ENCODE data around the gene ETV2.
A peak's percentile ranks its signal among the peaks of the same experiment; 100 is the strongest.

ETV2 gene

DNA sequence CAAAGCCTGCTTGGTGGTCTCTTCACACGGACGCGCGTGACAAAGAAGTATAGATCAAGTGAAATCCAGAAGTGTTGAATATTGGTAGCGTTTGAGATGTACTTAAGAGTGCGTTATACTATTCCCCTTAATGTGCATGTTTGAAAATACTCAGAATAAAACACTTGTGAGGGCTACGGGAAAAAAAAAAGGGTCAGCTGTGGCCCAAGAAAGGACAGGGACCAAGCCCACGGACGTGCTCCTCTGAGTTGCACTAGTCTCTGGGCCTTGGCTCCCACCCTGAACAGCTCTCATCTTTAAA lies 13.3 kb upstream of the ETV2 start (continued):
- TF ChIP-seq, protein P1, sequence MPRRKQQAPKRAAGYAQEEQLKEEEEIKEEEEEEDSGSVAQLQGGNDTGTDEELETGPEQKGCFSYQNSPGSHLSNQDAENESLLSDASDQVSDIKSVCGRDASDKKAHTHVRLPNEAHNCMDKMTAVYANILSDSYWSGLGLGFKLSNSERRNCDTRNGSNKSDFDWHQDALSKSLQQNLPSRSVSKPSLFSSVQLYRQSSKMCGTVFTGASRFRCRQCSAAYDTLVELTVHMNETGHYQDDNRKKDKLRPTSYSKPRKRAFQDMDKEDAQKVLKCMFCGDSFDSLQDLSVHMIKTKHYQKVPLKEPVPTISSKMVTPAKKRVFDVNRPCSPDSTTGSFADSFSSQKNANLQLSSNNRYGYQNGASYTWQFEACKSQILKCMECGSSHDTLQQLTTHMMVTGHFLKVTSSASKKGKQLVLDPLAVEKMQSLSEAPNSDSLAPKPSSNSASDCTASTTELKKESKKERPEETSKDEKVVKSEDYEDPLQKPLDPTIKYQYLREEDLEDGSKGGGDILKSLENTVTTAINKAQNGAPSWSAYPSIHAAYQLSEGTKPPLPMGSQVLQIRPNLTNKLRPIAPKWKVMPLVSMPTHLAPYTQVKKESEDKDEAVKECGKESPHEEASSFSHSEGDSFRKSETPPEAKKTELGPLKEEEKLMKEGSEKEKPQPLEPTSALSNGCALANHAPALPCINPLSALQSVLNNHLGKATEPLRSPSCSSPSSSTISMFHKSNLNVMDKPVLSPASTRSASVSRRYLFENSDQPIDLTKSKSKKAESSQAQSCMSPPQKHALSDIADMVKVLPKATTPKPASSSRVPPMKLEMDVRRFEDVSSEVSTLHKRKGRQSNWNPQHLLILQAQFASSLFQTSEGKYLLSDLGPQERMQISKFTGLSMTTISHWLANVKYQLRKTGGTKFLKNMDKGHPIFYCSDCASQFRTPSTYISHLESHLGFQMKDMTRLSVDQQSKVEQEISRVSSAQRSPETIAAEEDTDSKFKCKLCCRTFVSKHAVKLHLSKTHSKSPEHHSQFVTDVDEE (CRISPR knock-in tag; IDR thresholded peaks at IDR 0.05) = no peak
- no peak for TF ChIP-seq RARB (CRISPR knock-in tag; IDR thresholded peaks at IDR 0.05)

DNA sequence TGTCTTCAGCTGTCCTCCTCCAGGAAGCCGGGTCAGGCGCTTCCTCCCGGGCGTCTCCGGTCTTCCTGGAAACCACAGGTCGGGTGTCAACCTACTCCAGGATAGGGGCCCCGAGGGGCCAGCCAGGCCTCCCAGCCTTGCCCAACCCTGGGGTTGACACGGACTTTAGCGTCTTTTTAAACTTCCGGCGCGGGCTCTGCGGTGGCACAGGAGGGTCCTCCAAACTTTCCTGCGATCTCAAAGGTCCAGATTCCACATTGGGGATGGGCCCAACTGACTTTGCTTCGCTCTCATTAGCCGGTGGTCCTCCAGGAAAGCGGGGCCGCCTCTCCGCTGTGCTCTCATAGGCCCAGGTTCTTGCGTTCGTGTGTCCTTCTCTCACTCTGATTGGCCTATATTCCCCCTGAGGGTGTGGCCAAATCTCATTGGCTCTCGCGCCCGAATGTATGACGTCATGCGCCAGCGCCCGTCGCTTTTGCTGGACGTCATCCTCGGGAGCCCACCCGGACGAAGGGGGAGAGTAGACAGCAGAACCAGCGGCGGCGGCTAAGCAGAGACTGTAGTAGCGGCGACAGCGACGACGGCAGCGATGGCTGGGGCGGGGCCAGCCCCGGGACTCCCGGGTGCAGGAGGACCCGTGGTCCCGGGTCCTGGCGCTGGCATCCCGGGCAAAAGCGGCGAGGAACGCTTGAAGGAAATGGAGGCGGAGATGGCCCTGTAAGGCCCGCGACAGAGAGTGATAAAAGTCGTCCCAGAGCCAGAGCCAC lies 12.8 kb upstream of the ETV2 start, which contains the start of gene RBM42:
Gene RBM42 (plus strand): TSS at position 472 of the 767 bp plus-strand sequence. CDS start 118 bp downstream, at position 590.
- peak; percentile 100 for ATAC-seq
- TF ChIP-seq ZNF565 (CRISPR knock-in tag; conservative IDR thresholded peaks at IDR 0.05; ENCODE audit: low read depth) (peak; percentile 90; the same call in 1 of the 2 replicates), CSDC2 (CRISPR knock-in tag; IDR thresholded peaks at IDR 0.05) (peak; percentile 83; the same call in 1 of the 2 replicates), ZFP3 (CRISPR knock-in tag; IDR thresholded peaks at IDR 0.05) (0 out of 2 replicates have a peak, but pooled peaks have one; percentile 78), SNAI2 (CRISPR knock-in tag; IDR thresholded peaks at IDR 0.05) (no peak), TCF4 (CRISPR knock-in tag; IDR thresholded peaks at IDR 0.05; ENCODE audit: borderline replicate concordance) (no peak), ZFP30 (CRISPR knock-in tag; IDR thresholded peaks at IDR 0.05) (peak; percentile 55; the same call in 1 of the 2 replicates), ZNF8 (CRISPR knock-in tag; IDR thresholded peaks at IDR 0.05) (no peak), PPARA (CRISPR knock-in tag; IDR thresholded peaks at IDR 0.05; ENCODE audit: borderline replicate concordance) (peak; percentile 85; the same call in 1 of the 2 replicates)
- TF ChIP-seq, protein P2, sequence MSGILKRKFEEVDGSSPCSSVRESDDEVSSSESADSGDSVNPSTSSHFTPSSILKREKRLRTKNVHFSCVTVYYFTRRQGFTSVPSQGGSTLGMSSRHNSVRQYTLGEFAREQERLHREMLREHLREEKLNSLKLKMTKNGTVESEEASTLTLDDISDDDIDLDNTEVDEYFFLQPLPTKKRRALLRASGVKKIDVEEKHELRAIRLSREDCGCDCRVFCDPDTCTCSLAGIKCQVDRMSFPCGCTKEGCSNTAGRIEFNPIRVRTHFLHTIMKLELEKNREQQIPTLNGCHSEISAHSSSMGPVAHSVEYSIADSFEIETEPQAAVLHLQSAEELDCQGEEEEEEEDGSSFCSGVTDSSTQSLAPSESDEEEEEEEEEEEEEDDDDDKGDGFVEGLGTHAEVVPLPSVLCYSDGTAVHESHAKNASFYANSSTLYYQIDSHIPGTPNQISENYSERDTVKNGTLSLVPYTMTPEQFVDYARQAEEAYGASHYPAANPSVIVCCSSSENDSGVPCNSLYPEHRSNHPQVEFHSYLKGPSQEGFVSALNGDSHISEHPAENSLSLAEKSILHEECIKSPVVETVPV (CRISPR knock-in tag; IDR thresholded peaks at IDR 0.05) = no peak
- TF ChIP-seq, protein P3, sequence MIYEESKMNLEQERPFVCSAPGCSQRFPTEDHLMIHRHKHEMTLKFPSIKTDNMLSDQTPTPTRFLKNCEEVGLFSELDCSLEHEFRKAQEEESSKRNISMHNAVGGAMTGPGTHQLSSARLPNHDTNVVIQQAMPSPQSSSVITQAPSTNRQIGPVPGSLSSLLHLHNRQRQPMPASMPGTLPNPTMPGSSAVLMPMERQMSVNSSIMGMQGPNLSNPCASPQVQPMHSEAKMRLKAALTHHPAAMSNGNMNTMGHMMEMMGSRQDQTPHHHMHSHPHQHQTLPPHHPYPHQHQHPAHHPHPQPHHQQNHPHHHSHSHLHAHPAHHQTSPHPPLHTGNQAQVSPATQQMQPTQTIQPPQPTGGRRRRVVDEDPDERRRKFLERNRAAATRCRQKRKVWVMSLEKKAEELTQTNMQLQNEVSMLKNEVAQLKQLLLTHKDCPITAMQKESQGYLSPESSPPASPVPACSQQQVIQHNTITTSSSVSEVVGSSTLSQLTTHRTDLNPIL (CRISPR knock-in tag; IDR thresholded peaks at IDR 0.05; ENCODE audit: low read depth) = peak; percentile 61; the same call in 1 of the 2 replicates
- TF ChIP-seq, protein P1 (CRISPR knock-in tag; IDR thresholded peaks at IDR 0.05) = peak; percentile 65; the same call in 1 of the 2 replicates

DNA sequence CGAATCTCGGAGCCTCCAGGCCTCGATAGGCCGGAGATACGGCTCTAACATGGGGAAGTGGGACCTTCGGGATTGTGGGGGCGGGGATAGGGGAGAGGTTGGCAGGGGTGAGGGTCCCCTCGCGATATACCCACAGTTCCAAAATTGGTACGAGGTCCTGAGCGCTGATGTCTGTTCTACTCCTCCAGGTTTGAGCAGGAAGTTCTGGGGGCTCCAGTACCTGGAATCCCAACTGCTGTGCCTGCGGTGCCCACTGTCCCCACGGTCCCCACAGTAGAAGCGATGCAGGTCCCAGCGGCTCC lies 12.3 kb upstream of the ETV2 start:
- no peak for ATAC-seq
- no peak for TF ChIP-seq ZFP30 (CRISPR knock-in tag; IDR thresholded peaks at IDR 0.05)
- no peak for TF ChIP-seq PPARA (CRISPR knock-in tag; IDR thresholded peaks at IDR 0.05; ENCODE audit: borderline replicate concordance)
- TF ChIP-seq, protein P3 (CRISPR knock-in tag; IDR thresholded peaks at IDR 0.05; ENCODE audit: low read depth) = no peak
- no peak for TF ChIP-seq RARB (CRISPR knock-in tag; IDR thresholded peaks at IDR 0.05)
- TF ChIP-seq, protein P4, sequence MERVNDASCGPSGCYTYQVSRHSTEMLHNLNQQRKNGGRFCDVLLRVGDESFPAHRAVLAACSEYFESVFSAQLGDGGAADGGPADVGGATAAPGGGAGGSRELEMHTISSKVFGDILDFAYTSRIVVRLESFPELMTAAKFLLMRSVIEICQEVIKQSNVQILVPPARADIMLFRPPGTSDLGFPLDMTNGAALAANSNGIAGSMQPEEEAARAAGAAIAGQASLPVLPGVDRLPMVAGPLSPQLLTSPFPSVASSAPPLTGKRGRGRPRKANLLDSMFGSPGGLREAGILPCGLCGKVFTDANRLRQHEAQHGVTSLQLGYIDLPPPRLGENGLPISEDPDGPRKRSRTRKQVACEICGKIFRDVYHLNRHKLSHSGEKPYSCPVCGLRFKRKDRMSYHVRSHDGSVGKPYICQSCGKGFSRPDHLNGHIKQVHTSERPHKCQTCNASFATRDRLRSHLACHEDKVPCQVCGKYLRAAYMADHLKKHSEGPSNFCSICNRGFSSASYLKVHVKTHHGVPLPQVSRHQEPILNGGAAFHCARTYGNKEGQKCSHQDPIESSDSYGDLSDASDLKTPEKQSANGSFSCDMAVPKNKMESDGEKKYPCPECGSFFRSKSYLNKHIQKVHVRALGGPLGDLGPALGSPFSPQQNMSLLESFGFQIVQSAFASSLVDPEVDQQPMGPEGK (CRISPR knock-in tag; IDR thresholded peaks at IDR 0.05; ENCODE audit: borderline replicate concordance) = no peak
- TF ChIP-seq, protein P2 (CRISPR knock-in tag; IDR thresholded peaks at IDR 0.05) = no peak
